ENCODE results near the gene ZNF148. TPM values are rescaled to one million over a fixed set of nuclear protein-coding genes. Genes with fewer than 3 reads are reported as not detected.
"Not testable (repeated sequence)": the region's sequence is repeated elsewhere in the genome, so short reads cannot be mapped to it uniquely, and the experiment has no call there.

The ZNF148 gene
- polyA plus RNA-seq, 1 donor: 20.2 TPM

- no peak for DNase-seq (ENCODE audit: low read depth)
Measured at GRCh38 chr3:125375950-125376679, 990 bp upstream of the ZNF148 start.

DNA sequence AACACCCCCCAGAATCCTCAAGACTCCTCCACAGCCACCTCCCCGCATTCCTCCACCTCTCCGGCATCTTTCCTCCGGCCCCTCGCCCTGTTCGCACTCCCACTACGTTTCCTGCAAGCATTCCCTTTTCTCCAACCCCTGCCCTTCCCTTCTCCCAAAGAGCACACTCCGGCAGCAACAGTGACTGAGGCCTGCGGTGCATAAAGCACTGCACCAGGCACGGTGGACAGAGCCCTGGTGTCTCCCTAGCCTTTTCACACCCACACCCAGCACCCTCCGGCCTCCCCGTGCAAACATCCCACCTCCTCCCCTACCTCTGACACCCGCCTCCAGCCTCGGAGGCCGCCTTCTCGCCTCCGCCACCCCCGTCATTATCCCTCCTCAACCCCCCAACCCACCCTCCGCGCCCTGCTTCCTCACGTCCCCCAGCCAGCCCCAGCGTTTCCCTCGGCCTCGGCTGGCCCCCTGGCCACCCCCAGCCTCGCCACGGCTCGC lies 577 bp downstream of the ZNF148 start:
- no peak for DNase-seq (ENCODE audit: low read depth)

GRCh38 chr3:125367403-125368230 lies 7.5 kb downstream of the ZNF148 start:
- DNase-seq (ENCODE audit: low read depth): no peak

- no peak for DNase-seq (ENCODE audit: low read depth)
Measured at GRCh38 chr3:125366132-125366531, 9.0 kb downstream of the ZNF148 start.

DNA sequence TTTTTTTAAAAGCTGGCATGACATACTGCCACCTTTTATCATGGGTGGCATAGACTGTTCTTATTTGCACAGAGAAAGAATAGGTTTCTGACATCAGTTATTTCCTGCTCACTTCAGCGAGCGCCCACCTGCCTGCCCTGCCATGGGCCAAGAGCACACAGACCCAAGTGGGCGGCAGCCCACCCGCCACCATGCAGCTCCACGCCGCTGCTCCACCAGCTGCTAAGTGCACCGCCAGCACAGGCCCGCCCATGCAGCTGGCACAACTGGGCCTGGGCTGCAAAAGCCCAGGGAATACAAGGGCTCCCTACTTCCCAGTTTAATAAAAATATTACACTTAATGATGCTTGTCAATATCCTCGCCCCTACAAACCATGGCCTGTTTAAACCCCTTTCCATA lies 15.4 kb downstream of the ZNF148 start:
- no peak for DNase-seq (ENCODE audit: low read depth)

DNA sequence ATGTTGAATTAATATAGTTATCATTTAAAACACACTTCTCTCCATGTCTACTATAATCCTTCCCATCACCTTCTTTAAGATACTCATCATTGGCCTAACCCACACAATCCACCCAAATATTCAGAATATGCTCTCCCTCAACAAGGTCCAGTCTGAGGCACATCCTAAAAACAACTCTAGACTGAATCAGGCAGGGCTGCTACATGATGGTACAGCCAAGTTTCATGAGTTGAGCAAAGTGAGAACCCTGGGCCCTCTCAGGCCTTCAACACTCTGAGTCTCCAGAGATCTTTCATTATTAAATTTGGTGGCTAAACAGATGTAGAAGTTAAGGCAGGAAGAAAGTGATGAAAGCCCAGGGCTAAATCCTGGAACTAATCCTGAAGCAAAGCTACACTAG lies 16.2 kb downstream of the ZNF148 start:
- DNase-seq (ENCODE audit: low read depth): no peak

DNA sequence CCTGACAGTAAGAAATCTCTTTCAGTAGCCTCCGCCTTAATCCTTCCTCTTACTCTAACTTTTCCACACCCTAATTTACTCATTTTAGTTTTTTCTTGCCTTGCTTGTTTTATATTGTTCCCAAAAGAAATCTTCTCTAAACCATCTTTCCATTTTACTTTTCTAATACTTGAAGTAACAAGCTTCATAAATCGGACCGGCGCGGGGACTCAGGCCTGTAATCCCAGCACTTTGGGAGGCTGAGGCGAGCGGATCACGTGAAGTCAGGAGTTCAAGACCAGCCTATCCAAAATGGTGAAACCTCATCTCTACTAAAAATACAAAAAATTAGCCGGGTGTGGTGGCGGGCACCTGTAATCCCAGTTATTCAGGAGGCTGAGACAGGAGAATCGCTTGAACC lies 17.3 kb downstream of the ZNF148 start:
- DNase-seq (ENCODE audit: low read depth): no peak

DNA sequence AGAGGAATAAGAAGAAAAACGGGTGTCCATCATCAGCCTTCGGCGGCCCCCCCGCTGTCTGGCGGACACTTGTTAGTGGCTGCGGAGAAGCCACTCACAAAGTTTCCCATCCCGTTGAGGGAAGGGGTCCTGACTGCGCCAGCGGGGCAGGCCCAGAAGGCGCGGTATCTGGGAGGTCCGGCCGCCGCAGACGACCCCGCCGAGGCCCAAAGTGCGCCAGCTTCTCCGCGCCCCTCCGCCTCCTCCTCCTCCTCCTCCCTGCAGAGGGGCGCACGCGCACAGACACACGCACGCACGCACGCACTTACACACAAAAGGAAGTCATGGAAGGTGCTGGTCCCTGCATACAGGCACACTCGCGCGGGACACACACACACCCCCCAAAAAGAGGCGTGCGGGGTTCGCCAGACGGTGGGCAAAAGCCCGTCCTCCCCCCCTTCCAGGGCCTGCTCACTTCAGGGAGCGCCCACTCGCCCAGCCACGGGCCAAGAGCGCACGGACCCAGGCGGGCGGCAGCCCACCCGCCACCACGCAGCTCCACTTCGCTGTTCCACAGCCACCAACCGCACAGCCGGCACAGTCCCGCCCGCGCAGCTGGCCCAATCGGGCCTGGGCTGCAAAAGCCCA lies 18.0 kb downstream of the ZNF148 start:
- no peak for DNase-seq (ENCODE audit: low read depth)

DNA sequence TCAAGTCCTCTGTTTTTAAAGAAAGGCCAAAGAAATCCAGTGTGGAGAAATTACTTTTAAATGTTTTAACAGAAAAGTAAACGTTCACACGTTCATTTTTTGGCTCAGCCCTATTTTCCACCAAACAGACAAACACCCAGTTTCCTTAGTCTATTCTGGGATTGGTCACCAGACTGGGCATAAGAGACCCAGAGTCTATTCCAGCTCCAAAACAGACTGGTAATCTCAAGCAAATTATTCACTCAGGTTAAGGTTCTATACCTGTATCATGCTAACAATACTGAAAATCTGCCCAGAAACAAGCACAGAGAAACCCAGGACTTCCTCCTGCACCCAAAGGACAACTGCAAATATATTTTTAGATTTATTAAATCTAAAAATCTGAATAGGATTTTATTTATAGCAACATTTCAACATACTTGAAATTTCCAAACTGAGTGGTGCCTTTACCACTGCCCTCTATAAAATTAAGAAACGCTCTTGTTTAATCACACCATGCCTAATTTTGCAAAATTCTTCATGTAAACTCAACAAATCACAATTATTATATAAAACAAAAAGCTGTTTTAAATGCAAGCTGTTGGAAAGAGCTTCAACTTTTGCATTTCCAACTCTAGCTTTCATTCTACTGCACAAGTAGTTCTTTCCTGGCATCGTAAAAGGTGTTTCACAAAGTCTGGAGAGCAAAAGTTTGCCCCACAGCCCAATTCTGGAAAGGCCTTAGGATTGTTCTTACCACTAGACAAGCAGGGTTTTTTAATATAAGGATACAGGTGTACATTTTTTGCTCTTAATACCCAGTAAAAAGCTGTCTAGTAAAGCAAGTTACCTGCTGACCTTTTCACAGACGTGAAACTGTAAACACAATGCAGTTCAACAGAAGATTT lies 18.7 kb downstream of the ZNF148 start:
- no peak for DNase-seq (ENCODE audit: low read depth)

DNA sequence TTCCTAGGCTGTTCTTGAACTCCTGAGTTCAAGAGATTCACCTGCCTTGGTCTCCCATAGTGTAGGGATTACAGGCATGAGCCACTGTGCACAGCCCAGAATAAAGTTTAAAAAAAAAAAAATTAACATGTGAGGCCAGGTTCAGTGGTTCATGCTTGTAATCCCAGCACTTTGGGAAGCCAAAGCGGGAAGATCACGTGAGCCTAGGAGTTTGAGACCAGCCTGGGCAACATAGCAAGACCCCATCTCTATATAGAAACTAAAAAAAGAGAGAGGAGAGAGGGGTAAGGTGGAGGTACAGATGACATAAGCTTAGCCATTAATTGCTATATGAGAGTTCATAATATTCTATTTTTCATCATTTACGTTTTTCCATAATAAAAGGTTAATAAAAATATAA lies 21.5 kb downstream of the ZNF148 start:
- DNase-seq (ENCODE audit: low read depth): no peak

DNA sequence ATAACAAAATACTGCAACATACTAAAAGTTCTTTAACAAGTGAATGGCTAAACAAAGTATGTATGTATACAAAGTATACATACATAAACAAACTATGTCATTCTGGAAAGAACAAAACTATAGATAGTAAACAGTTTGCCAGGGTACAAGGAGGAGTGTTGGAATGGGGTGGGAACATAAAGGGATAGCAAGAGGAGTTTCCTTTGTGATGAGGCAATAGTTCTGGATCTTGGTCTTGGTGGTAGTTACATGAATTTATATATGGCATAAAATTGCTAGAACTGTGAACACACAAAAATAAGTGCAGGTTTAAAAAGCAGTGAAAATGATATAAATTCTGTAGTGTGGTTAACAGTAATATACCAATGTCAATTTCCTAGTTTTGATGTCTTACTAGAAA lies 22.0 kb downstream of the ZNF148 start:
- DNase-seq (ENCODE audit: low read depth): no peak

DNA sequence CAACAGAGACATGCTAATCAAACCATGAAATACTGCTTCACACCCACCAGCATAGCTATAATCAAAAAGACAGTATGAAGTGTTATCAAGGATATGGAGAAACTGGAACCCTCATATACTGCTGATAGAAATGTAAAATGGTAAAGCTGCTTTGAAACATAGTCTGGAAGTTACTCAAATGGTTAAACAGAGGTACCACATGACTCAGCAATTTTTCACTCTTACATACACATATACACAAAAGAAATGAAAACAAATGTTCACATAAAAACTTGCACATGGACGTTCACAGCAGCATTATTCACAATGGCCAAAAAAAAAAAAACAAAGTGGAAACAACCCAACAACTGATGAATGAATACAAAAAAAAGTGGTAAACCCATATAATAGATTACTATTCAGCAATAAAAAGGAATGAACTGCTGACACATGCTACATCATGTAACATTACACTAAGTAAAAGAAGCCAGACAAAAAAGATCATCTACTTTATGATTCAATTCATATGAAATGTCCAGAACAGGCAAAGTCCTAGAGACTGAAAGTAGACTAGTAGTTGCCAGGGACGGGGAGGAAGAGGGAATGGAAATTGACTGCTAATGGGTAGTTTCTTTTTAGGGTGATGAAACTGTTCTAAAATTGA lies 23.2 kb downstream of the ZNF148 start:
- no peak for DNase-seq (ENCODE audit: low read depth)

GRCh38 chr3:125351152-125351551 lies 24.0 kb downstream of the ZNF148 start:
- no peak for DNase-seq (ENCODE audit: low read depth)

DNA sequence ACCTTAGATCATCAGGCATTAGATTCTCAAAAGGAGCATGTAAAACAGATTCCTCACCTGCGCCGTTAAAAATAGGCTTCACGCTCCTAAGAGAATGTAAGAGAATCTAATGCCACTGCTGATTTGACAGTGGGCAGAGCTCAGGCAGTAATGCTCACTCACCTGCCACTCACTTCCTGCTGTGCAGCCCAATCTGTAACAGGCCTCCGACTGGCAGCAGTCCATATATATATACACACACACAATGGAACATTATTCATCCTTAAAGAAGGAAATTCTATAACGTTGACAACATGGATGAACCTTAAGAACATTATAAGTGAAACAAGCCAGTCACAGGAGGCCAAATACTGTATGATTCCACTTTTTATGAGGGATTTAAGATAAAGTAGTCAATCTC lies 24.5 kb downstream of the ZNF148 start:
- DNase-seq (ENCODE audit: low read depth): no peak

DNA sequence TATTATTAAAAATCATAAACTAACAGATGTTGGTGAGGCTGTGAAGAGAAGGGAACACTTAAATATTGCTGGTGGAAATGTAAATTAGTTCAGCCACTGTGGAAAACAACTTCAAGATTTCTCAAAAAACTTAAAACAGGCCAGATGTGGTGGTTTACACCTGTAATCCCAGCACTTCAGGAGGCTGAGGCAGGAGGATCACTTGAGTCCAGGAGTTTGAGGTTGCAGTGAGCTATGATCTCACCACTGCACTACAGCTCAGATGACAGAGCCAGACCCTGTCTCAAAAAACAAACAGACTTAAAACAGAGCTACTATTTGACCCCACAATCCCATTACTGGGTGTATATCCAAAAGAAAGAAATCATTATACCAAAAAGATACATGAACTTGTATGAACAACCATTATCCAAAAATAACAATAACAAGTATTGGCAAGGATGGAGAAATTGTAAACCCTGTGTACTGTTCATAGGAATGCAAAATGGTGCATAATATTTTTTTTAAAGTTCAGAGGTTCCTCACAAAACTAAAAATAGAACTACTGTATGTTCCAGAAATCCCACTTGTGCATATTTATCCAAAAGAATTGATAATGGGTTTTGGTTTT lies 25.5 kb downstream of the ZNF148 start:
- DNase-seq (ENCODE audit: low read depth): no peak

GRCh38 chr3:125349055-125349454 lies 26.1 kb downstream of the ZNF148 start:
- DNase-seq (ENCODE audit: low read depth): no peak

- not testable (repeated sequence) for DNase-seq (ENCODE audit: low read depth)
Measured at GRCh38 chr3:125343367-125343766, 31.8 kb downstream of the ZNF148 start.

DNA sequence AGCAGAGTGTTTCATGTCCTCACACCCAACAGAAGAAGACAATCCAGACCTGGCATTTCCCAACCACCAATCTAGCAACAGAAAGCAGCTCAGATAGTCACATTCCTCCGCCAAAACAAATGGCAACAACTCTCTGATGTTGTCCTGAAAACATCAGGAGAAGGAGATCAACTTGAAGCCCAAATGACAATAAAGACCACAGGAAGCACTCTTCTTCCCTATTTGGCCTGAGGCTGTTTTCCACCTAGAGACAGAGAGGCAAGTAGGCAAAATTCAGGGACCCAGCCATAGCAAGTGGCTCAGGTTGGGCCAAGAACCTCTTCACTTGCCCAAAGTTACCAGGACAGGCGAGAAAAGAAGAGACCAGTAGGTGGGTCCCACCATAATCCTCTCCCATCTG lies 35.0 kb downstream of the ZNF148 start:
- DNase-seq (ENCODE audit: low read depth): no peak

- DNase-seq (ENCODE audit: low read depth): no peak
Measured at GRCh38 chr3:125337506-125337905, 37.6 kb downstream of the ZNF148 start.

- no peak for DNase-seq (ENCODE audit: low read depth)
Measured at GRCh38 chr3:125334675-125335560, 40.2 kb downstream of the ZNF148 start.

All from forelimb muscle (tissue), 1 donor.